Activated CD8-positive, alpha-beta memory T cell treated with anti-CD3 and anti-CD28 coated beads, Interleukin-2, amount 50 U/mL, for 24 hours (primary cell): Measurements from ENCODE around the gene FTO.

Experiments
- DNase-seq: peaks from one replicate; pipeline ENCODE4 v3.0.0-alpha.2; 2020; ENCODE audit errors: extremely low read depth

The FTO gene

DNA sequence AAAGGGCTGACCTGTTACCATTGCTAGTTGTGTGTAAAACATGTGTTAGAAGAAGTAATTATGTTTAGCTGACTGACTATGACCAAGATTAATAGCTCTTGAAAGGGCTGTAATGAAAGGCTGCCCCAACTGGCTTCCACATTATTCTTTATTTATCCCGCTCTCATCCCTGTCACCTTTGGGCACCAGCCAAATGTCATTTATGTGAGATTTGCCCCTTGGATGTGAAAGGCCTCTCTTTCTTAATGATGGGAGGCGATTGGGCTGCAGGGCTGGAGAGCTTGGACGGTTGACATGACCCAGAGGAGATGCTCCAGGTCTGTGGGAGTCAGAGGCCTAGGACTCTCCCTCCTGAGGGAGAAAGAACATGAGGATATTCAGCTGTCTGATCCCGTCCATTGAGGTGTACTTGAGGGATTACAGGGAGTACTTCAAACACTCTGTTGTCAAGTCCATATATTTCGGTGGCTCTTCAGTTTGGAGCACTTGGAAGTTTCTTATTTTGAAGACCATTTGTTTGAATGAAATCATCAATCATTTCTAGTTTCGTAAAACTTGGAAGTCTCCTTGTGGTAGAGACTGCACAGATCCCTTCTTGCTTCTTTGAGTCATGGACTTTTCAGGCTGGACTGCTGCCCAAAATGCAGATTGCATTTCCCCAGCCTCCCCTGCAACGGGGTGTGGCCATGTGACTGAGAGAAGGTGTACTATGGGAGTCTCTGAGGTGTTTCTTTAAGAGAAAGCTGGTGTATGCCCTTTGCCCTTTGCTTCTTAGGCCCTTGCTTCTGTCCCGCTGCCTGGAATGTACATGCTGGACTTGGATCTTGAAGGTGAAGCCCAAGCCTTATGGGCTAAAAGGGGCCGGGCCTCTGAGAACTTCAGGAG is 51.3 kb downstream of the FTO start:
- no peak for DNase-seq

DNA sequence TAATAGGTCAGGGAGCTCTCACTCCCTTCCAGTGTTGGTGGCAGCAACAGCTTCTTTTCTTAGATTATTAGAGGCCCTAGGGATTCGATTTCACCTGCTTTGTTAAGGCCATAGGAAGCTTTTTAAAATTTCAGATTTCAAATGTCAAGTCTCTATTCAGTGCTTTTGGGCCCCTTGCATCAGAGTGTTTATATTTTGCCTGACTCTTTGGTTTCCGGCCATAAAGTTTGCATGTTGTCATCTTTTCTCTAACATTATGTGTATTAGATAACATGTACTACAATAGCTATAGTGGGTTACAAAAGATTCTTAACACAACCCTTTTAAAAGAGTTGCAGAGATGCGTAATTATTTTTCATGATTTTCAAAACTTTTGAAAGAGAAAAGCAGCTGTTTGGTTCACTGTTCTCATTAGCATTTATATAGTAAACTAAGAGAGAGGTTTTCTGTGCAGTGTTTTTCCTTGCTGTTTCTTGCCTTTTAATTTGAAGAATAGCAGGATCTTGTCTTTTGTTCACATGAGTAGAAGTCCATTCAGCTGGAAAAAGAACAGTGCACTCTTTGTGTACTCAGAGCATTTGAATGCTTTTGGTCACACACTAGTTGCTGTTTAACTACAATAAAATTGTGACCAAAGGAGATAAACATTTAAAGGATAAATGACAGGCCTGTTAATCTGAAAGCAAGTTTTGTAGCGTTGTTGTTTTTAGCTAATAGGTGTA is 52.5 kb downstream of the FTO start:
- DNase-seq = no peak

DNA sequence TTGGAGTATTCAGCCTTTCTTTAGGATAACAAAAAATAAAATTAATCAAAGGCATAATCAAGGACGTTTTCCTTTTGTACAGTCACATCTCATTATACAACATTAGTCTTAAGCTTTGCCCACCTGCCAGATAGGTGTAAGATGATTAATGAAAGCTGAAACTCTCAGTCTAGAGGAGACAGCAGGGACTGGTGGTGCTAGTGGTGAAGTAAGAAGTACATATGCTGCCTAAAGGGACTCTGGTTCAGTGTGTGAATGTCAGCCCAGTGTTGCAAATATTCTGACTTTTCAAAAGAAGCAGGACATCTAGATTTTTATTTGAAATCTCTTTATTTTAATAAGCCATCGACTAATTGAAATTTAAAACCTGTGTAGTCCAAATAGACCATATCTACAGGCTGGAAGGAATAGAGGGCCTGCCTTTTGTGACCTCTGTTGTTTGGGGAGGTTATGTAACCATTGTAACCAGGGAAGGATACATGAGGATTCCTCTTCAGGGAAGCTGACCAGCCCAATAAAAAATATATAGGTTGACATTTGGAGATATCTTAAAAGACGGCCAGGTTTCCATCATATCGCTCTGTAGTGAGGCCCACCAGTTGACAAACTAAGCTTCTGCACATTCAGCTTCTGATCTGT is 54.1 kb downstream of the FTO start:
- DNase-seq = no peak

- no peak for DNase-seq
These were observed 58.2 kb downstream of the FTO start for GRCh38 chr16:53761962-53762703.

DNA sequence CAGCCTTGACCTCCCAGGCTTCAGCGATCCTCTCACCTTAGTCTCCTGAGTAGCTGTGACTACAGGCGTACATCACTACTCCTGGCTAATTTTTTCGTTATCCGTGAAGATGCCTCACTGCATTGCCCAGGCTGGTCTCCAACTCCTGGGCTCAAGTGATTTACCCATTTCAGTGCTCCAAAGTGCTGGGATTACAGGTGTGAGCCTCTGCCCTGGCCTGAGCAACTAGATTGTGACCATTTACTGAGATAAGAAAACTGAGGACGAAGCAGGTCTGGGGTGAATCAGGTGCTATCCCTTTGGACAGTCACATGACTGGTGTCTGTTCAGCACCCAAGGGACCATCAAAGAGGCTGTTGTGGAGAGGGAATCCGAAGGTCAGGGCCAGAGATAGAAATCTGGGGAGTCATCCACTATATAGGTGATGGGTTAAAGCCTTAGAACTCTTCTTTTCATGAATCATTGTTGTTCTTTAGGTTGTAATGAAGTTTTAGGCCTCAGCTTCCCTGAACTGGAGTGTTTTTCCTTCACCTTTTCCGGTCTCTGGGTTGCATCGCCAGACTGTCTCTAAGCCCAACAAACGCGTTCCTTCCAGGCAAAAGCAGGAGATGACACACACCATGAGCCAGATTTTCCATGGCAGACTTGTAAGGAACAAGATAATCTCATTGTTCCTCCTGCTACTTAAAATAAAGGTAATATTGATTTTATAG is 62.5 kb downstream of the FTO start:
- no peak for DNase-seq

DNA sequence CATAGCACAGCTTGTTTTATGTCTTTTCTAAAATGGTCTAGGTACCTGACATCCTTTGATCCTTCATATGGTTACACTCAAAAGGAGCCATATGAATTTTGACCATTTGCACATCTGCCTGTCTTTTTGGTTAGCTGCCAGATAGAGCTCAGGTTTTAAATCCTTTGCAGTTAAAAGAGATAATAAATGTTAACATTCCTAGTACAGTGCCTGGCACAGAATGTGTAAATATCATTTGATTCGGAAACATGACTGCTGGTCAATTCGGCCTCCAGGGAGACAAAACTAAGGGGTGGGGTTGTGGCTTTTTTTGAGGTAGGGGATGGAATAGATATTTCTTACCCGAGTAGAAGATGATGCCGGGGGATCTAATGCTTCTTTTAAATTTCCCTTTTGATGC is 64.2 kb downstream of the FTO start:
- DNase-seq = no peak

GRCh38 chr16:53768593-53768992 is 64.6 kb downstream of the FTO start:
- DNase-seq = no peak

DNA sequence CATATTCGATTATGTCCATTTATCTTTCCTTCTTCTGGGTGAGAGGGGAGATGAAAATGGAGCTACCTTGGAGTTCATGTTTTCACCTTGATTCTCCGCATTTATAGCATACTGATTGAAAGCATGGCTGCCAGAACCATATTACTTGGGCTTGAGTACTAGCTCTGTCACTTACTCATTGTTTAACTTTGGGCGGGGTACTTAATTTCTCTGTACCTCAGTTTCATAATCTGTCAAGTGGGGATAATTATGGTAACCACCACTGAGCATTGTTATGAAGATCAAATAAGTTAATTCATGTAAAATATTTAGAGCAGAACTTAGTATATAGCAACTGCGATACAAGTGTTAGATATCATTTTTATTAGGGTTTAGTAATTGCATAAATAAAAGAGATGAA is 65.2 kb downstream of the FTO start:
- no peak for DNase-seq

DNA sequence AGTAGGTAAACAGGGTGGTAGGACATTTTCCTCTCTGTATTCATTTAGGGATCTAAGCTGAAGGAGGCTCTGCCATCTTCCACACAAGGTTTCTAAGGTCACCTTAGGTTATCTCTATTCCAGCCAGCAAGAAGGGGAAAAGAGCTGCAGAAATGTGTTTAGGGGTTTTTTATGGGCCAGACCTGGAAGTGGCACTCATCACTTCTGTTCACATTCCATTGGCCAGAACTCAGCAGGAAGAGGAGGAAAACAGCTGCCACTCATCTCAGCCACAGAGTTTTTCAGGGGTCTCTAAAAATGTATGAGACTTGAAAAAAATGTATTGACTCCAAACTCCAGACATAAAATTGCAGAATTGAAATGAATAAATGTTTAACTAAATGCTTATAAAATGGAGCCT is 65.8 kb downstream of the FTO start:
- no peak for DNase-seq

- DNase-seq = no peak
These were observed 66.7 kb downstream of the FTO start for GRCh38 chr16:53770641-53771040.

GRCh38 chr16:53771655-53772497 is 67.9 kb downstream of the FTO start:
- no peak for DNase-seq

- DNase-seq = no peak
These were observed 69.3 kb downstream of the FTO start for GRCh38 chr16:53773150-53773846.

- DNase-seq = no peak
These were observed 69.9 kb downstream of the FTO start for GRCh38 chr16:53773881-53774280.

DNA sequence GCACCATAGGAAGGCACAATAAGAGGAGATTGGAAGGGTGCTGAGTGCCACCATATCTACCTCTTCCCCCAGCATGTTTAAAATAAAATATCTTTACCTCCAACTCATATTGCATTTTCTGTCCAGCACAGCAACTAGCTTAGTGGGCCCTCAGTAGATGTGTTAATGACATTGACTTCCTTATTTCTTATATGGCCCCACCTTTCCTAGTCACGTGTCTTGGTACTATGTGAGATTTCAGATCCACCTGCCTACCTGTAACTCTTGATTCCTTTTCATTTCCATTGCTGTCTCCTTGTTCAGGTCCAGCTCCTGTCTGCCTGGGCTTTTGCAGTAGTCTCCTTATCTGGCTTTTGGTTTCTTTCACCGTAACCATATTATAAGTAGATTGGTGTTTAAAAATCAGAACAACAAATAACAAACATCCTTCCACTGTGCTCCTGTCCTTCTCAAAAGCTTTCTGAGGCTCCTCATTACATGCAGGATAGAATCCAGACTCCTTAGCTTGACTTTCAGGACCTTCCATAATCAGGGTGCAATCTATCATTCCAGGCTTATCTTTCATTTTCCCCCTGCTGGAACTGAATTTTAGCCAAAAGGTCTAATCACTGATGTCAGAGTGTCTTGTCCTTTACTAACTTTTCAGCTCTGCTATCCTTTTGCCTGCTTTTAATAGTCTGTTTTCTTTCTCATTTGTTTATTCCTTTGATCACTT is 71.3 kb downstream of the FTO start:
- no peak for DNase-seq

GRCh38 chr16:53775821-53776431 is 72.0 kb downstream of the FTO start:
- no peak for DNase-seq

DNA sequence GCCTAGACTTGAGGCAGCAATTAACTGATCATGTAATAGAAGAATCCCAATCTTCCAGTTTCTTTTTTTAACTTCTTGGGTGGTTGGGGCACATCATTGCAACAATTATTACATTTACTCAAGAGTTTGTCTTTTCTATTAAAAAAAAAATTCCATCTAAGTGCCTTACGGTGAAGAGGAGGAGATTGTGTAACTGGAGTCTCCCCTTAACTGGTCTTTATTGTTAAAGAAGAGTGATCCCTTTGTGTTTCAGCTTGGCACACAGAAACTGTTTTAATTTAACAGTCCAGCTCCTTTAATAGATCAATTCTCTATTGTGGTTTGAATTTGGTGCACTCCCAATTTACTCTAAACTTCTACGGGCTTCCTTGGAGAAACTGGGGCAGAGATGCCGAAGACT is 75.2 kb downstream of the FTO start:
- no peak for DNase-seq

- DNase-seq = no peak
These were observed 76.1 kb downstream of the FTO start for GRCh38 chr16:53780051-53780450.

DNA sequence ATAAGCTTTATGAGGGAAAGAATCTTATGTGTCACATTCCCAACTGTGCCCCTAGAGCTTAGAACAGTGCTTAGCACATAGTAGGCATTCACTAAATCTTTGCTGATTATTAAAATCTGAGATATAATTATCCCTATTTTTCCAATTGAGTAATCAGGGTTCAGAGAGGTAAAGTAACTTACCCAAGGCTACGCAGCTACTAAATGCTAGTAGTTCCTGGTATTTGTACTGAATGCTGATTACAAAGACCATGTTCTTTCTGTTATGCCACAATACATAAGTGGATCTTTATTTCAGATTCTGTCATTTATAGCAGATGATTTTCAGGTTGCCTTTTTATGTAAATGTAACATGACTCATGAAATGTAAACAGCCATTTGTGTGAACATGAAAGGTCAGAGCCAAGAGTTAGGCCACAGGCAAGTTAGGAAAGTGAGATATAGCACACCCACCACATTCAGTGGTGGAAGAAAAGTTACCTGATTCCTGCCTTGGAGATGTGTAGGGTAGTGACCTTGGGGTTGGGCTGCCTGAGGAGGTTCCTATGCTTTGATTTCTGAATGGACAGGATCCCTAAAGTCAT is 77.2 kb downstream of the FTO start:
- no peak for DNase-seq
